Esophagus squamous epithelium (tissue), 5 donors: Measurements from ENCODE around the gene C19orf67. TPM values are rescaled to one million over a fixed set of nuclear protein-coding genes. Genes with fewer than 3 reads are reported as not detected.
"Not testable (repeated sequence)": the region's sequence is repeated elsewhere in the genome, so short reads cannot be mapped to it uniquely, and the experiment has no call there.

Experiments used
- DNase-seq: peaks from one replicate; lab custom pipeline; 2025; lab: John Stamatoyannopoulos, UW
- H3K27ac ChIP-seq, 4 donors: fragments of 200-600 bp; sonication (generic); one replicate each; pipeline ENCODE4 v1.5.1; 2016 to 2019; ENCODE audit warnings: mild to moderate bottlenecking in 1 of 4
- H3K27me3 ChIP-seq, 4 donors: fragments of 200-600 bp; sonication (generic); 1 replicate in 3 of 4; 2 replicates in 1 of 4; pipeline versions ENCODE4 v1.5.1 to v1.6.0; 2017 to 2021; ENCODE audit warnings: antibody characterized with exemption in 1 of 4
- H3K36me3 ChIP-seq, 3 donors: fragments of 200-600 bp; sonication (generic); one replicate each; pipeline ENCODE4 v1.5.1; 2016 to 2019
- H3K4me1 ChIP-seq, 3 donors: fragments of 200-600 bp; sonication (generic); one replicate each; pipeline ENCODE4 v1.5.1; 2017 to 2019
- H3K4me3 ChIP-seq, 4 donors: fragments of 200-600 bp; sonication (generic); 1 replicate in 3 of 4; 2 replicates in 1 of 4; pipeline ENCODE4 v1.5.1; 2016 to 2019; ENCODE audit warnings: mild to moderate bottlenecking in 2 of 4, moderate library complexity in 1 of 4
- H3K9me3 ChIP-seq, 3 donors: fragments of 200-600 bp; sonication (generic); one replicate each; pipeline ENCODE4 v1.5.1; 2016 to 2019
- POLR2A ChIP-seq, 4 donors: fragments of 450-650 bp; IDR thresholded peaks; one replicate each; pipeline ENCODE4 v1.6.1; 2017; ENCODE audit warnings: antibody characterized with exemption in 4 of 4, mild to moderate bottlenecking in 4 of 4, moderate library complexity in 3 of 4
- WGBS, 2 donors: methylation state at CpG; one replicate each; pipeline ENCODE4 v1.1.5; 2018; 5-methylcytosine and 5-hydroxymethylcytosine counted together
- intact Hi-C: fragments of 100-400 bp; cut with DNase I; formaldehyde crosslinking; loops from one replicate; pipeline ENCODE4 v1.15.0; 2022
- total RNA-seq, 4 donors: library from RNA; depleted of rRNA; stranded (reverse); fragments of >200 nt; gene quantifications; one replicate each; pipeline ENCODE4 v1.1.0, GENCODE V29; 2016
- TF ChIP-seq, protein P1 (sequence below), 6 experiments: fragments of 450-650 bp in 4 of 6; fragments of 200-600 bp in 2 of 6; sonication (generic) in 2 of 6; IDR thresholded peaks; one replicate each; pipeline ENCODE4 v1.5.1; 2016 to 2019; ENCODE audit warnings: antibody characterized with exemption in 6 of 6, mild to moderate bottlenecking in 4 of 6, moderate library complexity in 4 of 6
- donor health status: DM: yes; HTN: yes; CAD: no.

C19orf67 gene
- total RNA-seq, 4 donors from 2014 or later: not detected

DNA sequence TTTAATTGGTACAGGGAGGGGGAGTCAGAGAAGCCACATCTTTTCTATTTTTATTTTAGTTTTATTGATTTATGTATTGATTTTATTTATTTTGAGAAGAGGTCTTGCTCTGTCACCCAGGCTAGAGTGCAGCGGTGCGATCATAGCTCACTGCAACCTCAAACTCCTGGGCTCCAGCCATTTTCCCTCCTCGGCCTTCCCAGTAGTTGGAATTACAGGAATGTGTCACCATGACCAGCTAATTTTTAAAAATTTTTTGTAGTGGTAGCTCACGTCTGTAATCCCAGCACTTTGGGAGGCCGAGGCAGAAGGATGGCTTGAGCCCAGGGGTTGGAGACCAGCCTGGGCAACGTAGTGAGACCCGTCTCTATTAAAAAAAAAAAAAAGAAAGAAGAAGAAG, 49.9 kb downstream of the C19orf67 start:
- WGBS, 2 donors: 82 to 91% methylated on average over 6 to 7 of the region's 7 CpGs
- Histone ChIP-seq H3K4me3 (no peak overlapping the region), H3K9me3 (no peaks in the 10 kb centered on the region), H3K27ac (no peak overlapping the region), H3K4me1 (peaks cover 0 to 18% (median 14%) of the 10 kb centered on the region in 3 donors), H3K27me3 (peaks cover 0 to 16% (median 0%) of the 10 kb centered on the region in 4 donors), H3K36me3 (peaks cover 0 to 5% (median 0%) of the 10 kb centered on the region in 3 donors)
- intact Hi-C loops: no loop called here
- TF ChIP-seq, protein P1, sequence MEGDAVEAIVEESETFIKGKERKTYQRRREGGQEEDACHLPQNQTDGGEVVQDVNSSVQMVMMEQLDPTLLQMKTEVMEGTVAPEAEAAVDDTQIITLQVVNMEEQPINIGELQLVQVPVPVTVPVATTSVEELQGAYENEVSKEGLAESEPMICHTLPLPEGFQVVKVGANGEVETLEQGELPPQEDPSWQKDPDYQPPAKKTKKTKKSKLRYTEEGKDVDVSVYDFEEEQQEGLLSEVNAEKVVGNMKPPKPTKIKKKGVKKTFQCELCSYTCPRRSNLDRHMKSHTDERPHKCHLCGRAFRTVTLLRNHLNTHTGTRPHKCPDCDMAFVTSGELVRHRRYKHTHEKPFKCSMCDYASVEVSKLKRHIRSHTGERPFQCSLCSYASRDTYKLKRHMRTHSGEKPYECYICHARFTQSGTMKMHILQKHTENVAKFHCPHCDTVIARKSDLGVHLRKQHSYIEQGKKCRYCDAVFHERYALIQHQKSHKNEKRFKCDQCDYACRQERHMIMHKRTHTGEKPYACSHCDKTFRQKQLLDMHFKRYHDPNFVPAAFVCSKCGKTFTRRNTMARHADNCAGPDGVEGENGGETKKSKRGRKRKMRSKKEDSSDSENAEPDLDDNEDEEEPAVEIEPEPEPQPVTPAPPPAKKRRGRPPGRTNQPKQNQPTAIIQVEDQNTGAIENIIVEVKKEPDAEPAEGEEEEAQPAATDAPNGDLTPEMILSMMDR (IDR thresholded peaks at IDR 0.05): no peak
- TF ChIP-seq POLR2A (IDR thresholded peaks at IDR 0.05): no peak
- no peak for DNase-seq

DNA sequence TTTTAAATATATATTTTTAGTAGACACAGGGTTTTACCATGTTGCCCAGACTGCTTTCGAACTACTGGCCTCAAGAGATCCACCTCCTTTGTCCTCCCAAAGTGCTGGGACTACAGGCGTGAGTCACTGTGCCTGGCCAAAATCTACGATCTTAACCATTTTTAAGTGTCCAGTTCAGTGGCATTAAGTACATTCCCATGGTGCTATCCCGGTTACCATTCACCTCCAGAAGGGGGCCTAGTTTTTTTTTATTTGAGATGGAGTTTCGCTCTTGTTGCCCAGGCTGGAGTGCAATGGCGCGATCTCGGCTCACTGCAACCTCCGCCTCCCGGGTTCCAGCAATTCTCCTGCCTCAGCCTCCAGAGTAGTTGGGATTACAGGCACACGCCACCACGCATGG, 50.4 kb downstream of the C19orf67 start:
- DNase-seq, intact Hi-C loops, H3K27ac ChIP-seq, H3K36me3 ChIP-seq, H3K4me3 ChIP-seq, H3K9me3 ChIP-seq: not testable (repeated sequence)
- 81 to 86% methylated on average over 6 to 12 of the region's 12 CpGs for WGBS, 2 donors
- peaks cover 0 to 18% (median 0%) of the 10 kb centered on the region in 4 donors for H3K27me3 ChIP-seq
- H3K4me1 ChIP-seq: peaks cover 0 to 19% (median 14%) of the 10 kb centered on the region in 3 donors

DNA sequence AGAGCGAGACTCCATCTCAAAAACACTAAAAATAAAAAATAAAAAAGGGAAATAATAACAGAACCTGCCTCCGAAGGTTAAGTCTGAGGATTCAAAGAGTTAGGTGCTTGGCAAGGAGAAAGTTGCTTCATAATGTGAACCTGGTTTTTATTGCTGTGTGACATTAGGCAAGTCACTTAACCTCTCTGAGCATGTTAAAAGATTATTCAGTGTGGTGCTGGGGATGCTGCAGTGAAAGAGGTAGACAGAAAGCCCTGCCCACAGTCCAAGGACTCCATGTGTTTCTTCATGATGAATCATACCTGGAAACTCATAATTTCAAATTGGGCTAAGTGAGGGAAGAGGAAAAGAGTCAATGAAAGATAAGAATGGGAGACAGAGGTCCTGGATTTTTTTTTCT, 51.6 kb downstream of the C19orf67 start:
- no peaks in the 10 kb centered on the region for H3K9me3 ChIP-seq
- 97 to 100% methylated on average over 2 of the region's 2 CpGs for WGBS, 2 donors
- H3K27ac ChIP-seq: no peak overlapping the region
- H3K4me3 ChIP-seq: no peak overlapping the region
- intact Hi-C loops: no loop called here
- TF ChIP-seq, protein P1 (IDR thresholded peaks at IDR 0.05): no peak
- no peak for TF ChIP-seq POLR2A (IDR thresholded peaks at IDR 0.05)
- no peaks in the 10 kb centered on the region for H3K36me3 ChIP-seq
- H3K4me1 ChIP-seq: peaks cover 0 to 19% (median 14%) of the 10 kb centered on the region in 3 donors
- DNase-seq: no peak
- H3K27me3 ChIP-seq: peaks cover 0 to 18% (median 0%) of the 10 kb centered on the region in 4 donors

DNA sequence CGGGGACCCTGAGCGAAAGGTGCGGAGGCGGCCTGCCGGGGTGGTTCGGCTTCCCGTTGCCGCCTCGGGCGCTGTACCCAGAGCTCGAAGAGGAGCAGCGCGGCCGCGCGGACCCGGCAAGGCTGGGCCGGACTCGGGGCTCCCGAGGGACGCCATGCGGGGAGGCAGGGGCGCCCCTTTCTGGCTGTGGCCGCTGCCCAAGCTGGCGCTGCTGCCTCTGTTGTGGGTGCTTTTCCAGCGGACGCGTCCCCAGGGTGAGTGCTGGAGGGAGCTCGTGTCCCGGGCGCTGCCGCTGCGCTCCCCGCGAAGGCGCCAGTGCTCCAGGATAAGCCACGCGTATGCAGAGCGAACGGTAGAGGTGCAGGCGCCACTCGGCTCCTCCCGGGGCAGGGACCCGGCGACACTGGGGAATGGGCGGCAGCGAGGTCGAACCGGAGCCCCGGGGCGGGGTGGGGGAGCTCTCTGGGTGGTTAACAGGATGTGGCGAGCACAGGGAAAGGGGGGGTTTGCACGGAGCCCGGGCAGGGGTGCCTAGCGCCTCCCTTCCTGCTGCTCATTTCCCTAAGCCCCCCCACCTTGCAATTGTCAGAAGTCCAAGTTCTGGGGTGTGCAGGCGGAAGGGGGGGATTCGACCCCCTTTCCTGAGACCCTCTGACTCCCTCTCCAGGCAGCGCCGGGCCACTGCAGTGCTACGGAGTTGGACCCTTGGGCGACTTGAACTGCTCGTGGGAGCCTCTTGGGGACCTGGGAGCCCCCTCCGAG, 53.7 kb downstream of the C19orf67 start, which contains the start of gene IL27RA:
Gene IL27RA (plus strand): TSS at position 44 of the 762 bp plus-strand sequence. CDS start 111 bp downstream, at position 155.
- H3K36me3 ChIP-seq: no peaks in the 10 kb centered on the region
- TF ChIP-seq POLR2A (IDR thresholded peaks at IDR 0.05): peak in 2 of 4 donors; percentile 14 to 44
- TF ChIP-seq, protein P1 (IDR thresholded peaks at IDR 0.05): peak in 5 of 6 experiments; percentile 33 to 65 (median 51)
- 1 to 3% methylated on average over 11 to 19 of the region's 63 CpGs for WGBS, 2 donors
- peak within 1 kb of the TSS; percentile 56 to 85 (median 77) for H3K27ac ChIP-seq
- no peaks in the 10 kb centered on the region for H3K9me3 ChIP-seq
- H3K27me3 ChIP-seq: peaks cover 0 to 28% (median 0%) of the 10 kb centered on the region in 4 donors
- peaks cover 0 to 19% (median 14%) of the 10 kb centered on the region in 3 donors for H3K4me1 ChIP-seq
- no peak for DNase-seq
- H3K4me3 ChIP-seq: peak within 1 kb of the TSS; percentile 34 to 88 (median 60)
- intact Hi-C loops: no loop called here

Other genes with a start within 250 kb of the C19orf67 start
- not detected for gene NANOS3, start 208.6 kb downstream of the C19orf67 start, total RNA-seq
- 1 to 10 TPM; 1.8 to 6.3 (median 4.0) TPM for gene BRME1, start 179.7 kb downstream of the C19orf67 start, total RNA-seq
- 10 to 100 TPM; 28.0 to 56.9 (median 36.0) TPM for gene CC2D1A, start 179.6 kb downstream of the C19orf67 start, total RNA-seq
- gene PODNL1, start 147.4 kb downstream of the C19orf67 start, total RNA-seq: 1 to 10 TPM; 2.3 to 8.0 (median 3.3) TPM
- 10 to 100 TPM; 14.7 to 23.1 (median 19.5) TPM for gene DCAF15, start 133.3 kb downstream of the C19orf67 start, total RNA-seq
- 1 to 10 TPM; 1.8 to 7.5 (median 3.9) TPM for gene RFX1, start 79.5 kb downstream of the C19orf67 start, total RNA-seq
- gene RLN3, start 57.6 kb downstream of the C19orf67 start, total RNA-seq: not detected
- gene IL27RA, start 54.0 kb downstream of the C19orf67 start, total RNA-seq: 1 to 10 TPM in 3 of 4 donors, under 1 TPM in 1; 0.83 to 4.9 (median 2.1) TPM
- not detected for gene PALM3, start 23.7 kb downstream of the C19orf67 start, total RNA-seq
- 1 to 10 TPM; 2.0 to 8.9 (median 4.0) TPM for gene MISP3, start 13.0 kb downstream of the C19orf67 start, total RNA-seq
- 10 to 100 TPM; 16.8 to 32.2 (median 27.1) TPM for gene SAMD1, start 5.0 kb upstream of the C19orf67 start, total RNA-seq
- gene PRKACA, start 32.0 kb upstream of the C19orf67 start, total RNA-seq: 10 to 100 TPM; 28.6 to 42.8 (median 37.0) TPM
- gene ASF1B, start 50.8 kb upstream of the C19orf67 start, total RNA-seq: 10 to 100 TPM in 2 of 4 donors, 1 to 10 TPM in 2; 3.2 to 25.6 (median 14.2) TPM
- 10 to 100 TPM in 2 of 4 donors, 1 to 10 TPM in 2; 6.2 to 21.5 (median 10.7) TPM for gene ADGRL1, start 120.4 kb upstream of the C19orf67 start, total RNA-seq